GM19351 (cell line): ENCODE results near the gene HTR7.

Experiments
- ATAC-seq: cut with Tn5 transposase; IDR thresholded peaks from one replicate; pipeline ENCODE4 v1.9.1; 2021; ENCODE audit warnings: mild to moderate bottlenecking, moderate library complexity; ENCODE audit not compliant: unreplicated experiment

Gene HTR7

DNA sequence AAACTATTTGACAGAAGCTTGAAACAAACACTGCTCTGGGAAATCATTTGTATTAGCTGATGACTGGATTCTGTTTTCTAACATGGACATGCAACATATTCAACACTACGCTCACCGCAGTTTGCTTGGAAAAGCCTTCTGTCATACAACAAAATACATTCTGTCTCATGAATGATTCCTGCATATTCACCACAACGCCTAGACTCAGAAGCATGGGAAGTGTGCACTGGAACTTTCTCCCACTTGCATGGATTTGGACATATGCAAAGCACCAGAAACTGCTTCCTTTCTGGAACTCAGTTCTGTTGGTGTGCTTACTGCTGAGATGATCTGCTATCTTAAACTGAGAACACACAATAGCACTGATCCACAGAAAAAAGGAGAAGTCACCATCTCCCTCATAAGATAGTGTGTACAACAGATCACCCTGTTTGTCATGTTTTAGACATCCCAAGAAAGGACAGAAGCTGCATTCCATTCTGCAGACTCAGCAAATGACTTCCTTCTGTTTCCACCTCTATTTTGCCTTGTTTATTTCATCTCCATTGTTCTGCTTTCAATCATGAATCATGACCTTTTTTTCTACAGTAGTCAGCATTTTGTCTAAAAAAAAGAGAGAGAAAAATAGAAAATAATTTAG lies 115.8 kb downstream of the HTR7 start:
- ATAC-seq, result no peak

DNA sequence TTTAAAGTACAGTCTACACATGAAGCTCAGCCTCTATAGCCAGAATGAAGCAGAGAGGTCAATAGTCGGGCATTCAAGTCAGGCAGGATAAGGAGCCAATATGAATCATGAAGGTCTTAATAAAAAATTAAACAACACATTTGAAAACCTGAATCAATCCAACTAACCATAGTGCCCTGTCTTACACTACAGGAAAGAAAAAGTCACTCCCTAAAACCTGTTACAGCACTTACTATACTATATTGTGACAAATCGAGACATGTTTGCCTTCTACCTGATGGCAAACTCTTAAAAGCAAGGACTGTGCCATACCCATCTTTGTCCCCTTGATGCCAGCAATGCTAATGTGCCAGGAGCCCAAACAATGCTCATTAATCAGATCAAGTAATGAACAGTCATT lies 117.6 kb downstream of the HTR7 start:
- ATAC-seq, result no peak

DNA sequence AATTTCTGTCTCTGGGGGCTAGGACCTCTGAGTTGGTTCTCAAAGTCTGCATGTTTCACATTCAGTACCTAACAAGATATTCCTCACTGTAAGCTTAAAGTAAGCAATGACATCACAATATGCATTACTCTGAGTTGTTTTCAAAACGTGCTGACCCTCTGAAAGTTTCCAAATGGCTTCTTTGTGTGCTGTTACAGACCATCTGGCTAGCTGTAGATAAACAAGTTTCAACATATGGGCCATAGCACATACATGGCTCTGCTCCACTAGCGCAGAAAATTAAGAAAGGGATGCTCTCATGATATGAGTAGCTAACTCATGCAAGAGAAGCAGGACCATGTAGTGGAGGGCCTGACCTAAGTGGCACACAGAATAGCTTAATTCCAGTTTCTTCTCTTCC lies 119.0 kb downstream of the HTR7 start:
- no peak for ATAC-seq

DNA sequence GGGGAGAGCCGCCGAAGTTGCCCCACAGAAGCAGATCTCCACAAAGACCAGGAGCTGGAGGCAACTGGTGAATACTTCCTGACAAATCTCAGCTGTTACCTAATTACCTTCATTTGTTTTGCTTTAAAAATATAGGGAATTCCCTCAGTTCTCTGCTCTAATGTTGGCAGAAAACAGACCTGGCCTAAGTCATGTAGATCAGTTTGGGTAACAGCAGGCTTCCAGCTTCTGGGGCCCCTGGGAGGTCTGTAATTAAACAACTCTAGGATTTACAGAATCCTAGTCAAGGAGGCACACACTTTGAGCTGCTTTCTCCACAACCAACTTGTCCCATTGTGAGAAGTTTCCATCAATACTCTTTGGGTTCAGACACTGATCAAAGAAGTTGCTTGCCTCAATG lies 123.4 kb downstream of the HTR7 start:
- ATAC-seq, result no peak

DNA sequence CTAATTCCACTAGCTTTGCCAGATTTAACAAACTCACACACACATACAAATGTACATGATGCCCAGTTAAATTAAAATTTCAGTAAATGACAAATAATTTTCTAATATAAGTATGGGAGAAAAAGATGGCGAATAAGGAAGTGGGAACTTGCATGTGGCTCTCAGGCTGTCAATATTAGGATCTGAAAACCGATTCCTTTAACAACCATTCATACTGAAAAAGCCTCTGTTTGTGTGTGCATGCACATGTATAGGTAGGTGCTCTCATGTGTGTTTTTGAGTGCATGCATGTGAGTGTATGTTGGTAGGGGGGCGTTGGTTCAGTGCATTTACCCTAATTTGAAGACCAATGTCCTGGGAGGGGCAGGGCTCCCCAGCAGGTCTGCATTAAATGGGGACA lies 125.3 kb downstream of the HTR7 start:
- ATAC-seq, result no peak

DNA sequence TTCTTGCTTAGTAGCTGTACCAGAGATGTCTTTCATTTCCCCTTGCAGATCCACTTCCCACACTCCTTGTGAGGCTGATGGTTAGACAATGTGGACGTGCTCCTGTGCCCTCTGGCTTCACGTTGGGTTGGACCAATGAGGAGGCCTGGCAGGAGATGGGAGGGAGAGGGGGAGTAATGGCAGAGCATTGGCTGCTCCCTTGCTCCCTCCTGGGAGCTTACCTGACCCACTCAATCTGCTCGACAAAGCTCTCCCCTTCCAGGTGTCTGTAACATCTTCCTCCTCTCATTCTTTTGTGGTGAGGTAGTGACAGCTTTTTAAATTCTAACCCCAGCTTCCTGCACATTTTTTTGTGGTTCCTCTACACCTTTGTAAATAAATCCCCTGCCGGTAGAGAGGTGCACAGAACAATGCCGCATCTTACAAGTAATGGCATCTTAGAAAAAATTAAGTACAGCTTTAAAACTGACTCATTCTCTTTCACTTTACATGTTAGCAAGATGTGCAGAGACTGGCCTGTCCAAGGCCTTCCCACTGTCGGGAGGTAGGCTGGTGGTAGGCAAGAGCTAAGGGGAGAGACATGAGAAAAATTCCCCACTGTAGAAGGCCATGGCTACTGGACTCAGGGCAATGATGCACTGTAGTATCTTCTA lies 134.3 kb downstream of the HTR7 start:
- no peak for ATAC-seq

DNA sequence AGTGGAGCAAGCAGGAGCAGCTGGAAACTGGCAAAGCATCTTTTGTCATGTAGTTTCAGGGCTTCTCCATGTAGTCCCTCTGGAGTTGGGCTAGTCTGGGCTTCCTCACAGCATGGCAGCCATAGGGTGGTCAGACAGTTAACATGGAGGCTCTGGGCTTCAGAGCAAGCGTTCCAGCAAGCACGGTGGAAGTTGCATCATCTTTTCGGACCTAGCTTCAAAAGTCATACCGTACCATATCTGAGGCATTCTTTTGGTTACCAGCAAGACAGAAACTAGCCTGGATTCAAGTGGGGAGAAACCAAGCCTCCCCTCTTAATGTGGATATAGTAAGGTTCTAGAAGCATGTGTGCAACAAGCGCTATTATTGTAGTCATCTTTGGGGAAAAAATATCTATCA lies 135.0 kb downstream of the HTR7 start:
- no peak for ATAC-seq

DNA sequence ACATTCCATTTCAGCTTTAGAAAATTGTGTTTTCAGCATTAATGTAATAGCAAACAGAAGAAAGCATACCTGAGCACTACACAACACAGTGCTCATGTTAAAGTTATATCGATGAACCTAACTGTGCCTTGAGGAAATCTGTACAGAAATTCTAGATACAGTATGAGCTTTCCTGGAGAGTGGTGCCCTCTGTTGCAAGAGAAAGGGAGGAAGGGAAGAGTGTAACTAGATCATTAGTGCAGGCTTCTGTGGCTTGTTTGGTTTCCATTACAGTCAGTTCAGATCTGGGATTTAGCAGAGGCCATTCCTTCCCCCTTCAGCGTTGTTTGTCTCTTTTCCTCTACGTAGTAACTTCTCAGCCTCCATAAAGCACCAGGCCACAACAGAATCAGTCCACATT lies 139.7 kb downstream of the HTR7 start:
- no peak for ATAC-seq

DNA sequence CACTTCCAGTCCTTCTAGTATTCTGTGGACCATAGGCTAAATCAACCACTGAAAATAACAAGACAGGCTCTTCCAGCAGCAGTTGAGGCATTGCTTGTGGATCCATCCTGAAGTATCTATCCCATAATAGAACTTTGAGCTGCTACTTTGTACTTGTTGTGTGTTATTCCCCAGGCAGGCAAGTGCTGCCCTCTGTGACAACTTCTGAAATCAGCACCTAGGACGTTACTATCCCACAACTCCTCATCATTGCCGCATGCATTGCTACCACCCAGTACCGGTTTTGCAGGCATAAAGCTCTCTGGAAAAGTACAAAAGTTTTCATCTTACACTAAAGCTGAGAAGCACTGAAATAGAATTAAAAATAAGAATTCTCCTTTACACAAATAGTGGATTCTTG lies 145.3 kb downstream of the HTR7 start:
- ATAC-seq, result no peak

DNA sequence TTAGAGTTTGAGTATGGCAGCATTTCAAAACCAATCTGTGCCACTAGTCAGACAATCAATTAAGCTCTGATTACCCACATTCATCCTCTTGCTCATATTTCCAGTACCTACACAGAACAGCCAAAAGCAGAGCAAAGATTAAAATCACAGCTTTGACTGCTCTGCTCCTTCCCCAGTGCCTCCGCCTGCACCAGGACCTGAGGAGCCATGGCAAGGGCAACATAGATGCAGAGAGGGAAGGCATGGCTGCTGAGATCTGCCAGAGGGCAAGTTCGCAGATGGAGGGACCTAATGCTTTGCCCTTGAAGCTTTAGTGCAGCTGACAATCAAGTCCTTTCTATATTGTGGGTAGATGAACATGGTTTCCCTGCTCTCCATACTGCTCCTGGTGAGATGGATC lies 148.1 kb downstream of the HTR7 start:
- ATAC-seq, result no peak

DNA sequence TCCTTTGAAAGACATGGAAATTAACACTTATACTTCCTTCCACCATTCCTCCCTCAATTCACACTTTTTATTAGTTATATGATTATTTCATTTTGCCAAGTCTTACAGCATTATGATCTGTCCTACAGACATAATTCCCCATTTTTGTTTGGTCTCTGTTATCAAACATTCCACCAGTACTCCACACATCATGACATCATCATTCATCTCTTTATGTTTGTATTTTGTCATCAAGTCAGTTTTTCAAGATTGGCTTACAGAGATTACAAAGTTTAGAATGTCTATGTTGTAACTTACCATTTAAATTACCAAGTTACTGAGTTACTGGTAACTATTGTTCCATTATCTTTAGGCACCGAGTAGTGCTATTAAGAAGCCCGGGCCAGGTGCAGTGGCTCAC lies 150.2 kb downstream of the HTR7 start:
- ATAC-seq, result no peak

DNA sequence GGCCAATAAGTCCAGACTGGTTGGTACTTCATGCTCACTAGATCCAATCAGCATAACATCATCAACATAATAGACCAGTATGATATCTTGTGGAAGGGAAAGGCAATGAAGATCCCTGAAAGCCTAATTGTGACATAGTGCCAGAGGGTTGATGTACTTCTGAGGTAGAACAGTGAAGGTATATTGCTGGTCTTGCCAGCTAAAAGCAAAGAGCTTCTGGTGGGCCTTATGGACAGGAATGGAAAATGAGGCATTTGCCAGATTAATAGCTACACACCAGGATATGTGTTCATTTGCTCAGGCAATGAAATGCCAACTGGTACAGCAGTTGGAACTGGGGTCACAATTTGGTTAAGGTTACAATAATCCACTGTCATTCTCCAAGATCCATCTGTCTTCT lies 156.4 kb downstream of the HTR7 start:
- ATAC-seq, result no peak

DNA sequence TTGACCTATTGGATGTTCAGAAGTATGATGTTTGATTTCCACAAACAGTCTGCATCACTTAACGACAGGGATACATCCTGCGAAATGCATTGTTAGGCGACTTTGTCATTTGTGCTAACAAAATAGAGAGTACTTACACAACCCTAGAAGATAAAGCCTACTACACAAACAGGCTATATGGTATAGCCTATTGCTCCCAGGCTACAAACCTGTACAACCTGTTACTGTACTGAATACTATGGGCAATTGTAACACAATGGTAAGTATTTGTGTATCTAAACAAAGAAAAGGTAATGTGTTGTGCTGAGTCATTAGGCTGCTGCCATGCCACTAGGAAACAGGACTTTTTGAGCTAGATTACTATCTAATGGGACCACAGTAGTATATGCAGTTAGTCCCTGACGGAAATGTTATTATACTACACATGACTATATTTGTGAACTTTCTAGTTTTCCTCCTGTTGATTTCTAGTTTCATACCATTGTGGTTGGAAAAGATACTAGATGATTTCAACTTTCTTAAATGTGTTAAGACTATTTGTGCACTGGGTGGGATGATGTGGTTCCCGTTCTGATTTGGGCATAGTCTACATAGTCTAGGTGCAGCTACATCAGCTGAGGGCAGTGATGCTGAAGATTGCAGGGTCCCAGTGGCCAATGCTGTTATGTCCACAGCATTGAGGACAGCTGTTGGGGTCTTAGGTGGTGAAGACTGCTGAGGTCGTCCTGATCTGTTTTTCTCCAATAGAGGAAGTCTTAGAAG lies 161.7 kb downstream of the HTR7 start:
- ATAC-seq, result no peak
